Uterus (tissue), 2 donors: ENCODE measurements around the gene VAC14.

Experiments
- CTCF ChIP-seq, 4 experiments: fragments of 200-600 bp in 2 of 4; fragments of 450-650 bp in 2 of 4; sonication (generic) in 2 of 4; IDR thresholded peaks; one replicate each; pipeline ENCODE4 v1.5.1; 2016 to 2019; ENCODE audit warnings: antibody characterized with exemption in 4 of 4, mild to moderate bottlenecking in 2 of 4, moderate library complexity in 1 of 4
- POLR2A ChIP-seq, 2 donors: fragments of 450-650 bp; IDR thresholded peaks; one replicate each; pipeline ENCODE4 v1.6.1; 2016; ENCODE audit warnings: antibody characterized with exemption in 2 of 2, mild to moderate bottlenecking in 1 of 2, moderate library complexity in 1 of 2

- TF ChIP-seq CTCF (IDR thresholded peaks at IDR 0.05), result no peak
- no peak for TF ChIP-seq POLR2A (IDR thresholded peaks at IDR 0.05)
These were observed 102.1 kb downstream of the VAC14 start for GRCh38 chr16:70698901-70699300.
